Ovary (tissue), 9 donors: ENCODE results near the gene ARPC1B. TPM values are rescaled to one million over a fixed set of nuclear protein-coding genes. Genes with fewer than 3 reads are reported as not detected.

Experiments used
- DNase-seq, 5 donors: peaks; one replicate each; pipeline ENCODE4 v3.0.0-alpha.2; 2019 to 2020
- H3K27ac ChIP-seq, 2 donors: fragments of 200-600 bp; one replicate each; pipeline versions ENCODE4 v1.5.1 to v1.8.0; 2019 to 2022
- H3K27me3 ChIP-seq: fragments of 200-600 bp; one replicate; pipeline ENCODE4 v1.8.0; 2022
- H3K36me3 ChIP-seq: fragments of 200-600 bp; sonication (generic); one replicate; pipeline ENCODE4 v1.5.1; 2019
- H3K4me1 ChIP-seq: one replicate; pipeline ENCODE4 v1.8.1; 2013; ENCODE audit warnings: mild to moderate bottlenecking, moderate library complexity; ENCODE audit not compliant: insufficient read depth
- H3K4me3 ChIP-seq: fragments of 200-600 bp; sonication (generic); one replicate; pipeline ENCODE4 v1.5.1; 2017
- H3K9me3 ChIP-seq, 2 donors: fragments of 200-600 bp in 1 of 2; sonication (generic) in 1 of 2; one replicate each; pipeline versions ENCODE4 v1.5.1 to v1.8.1; 2013 to 2019; ENCODE audit warnings: mild to moderate bottlenecking in 1 of 2, moderate library complexity in 1 of 2
- CTCF ChIP-seq, 3 donors: fragments of 450-650 bp in 2 of 3; fragments of 200-600 bp in 1 of 3; IDR thresholded peaks; one replicate each; pipeline versions ENCODE4 v1.5.1 to v1.8.0; 2016 to 2022; ENCODE audit warnings: antibody characterized with exemption in 3 of 3, mild to moderate bottlenecking in 1 of 3
- EP300 ChIP-seq: sonication (generic); formaldehyde crosslinking; IDR thresholded peaks from one replicate; pipeline ENCODE4 v1.6.1; 2017; ENCODE audit warnings: antibody characterized with exemption
- POLR2A ChIP-seq: fragments of 450-650 bp; IDR thresholded peaks from one replicate; pipeline ENCODE4 v1.6.1; 2017; ENCODE audit warnings: antibody characterized with exemption, mild to moderate bottlenecking, moderate library complexity
- WGBS, 3 donors: extraction: QIAGEN DNeasy Blood & Tissue Kit in 1 of 3; methylation state at CpG; one replicate each; pipeline versions ENCODE4 v1.1.5 to v1.1.7; 2013 to 2017; 5-methylcytosine and 5-hydroxymethylcytosine counted together
- intact Hi-C, 4 donors: fragments of 100-400 bp; cut with DNase I; formaldehyde crosslinking; loops; one replicate each; pipeline versions ENCODE4 v1.11.0 to v1.15.1; 2022 to 2023
- polyA plus RNA-seq, 2 donors: library from polyadenylated mRNA; stranded (reverse); fragments of 200-250 nt in 1 of 2; fragments of 350-450 nt in 1 of 2; fragmentation: Illumina TruSeq in 1 of 2; extraction: RNeasy Lipid Tissue Mini Kit (QIAGEN cat#74804) in 1 of 2; gene quantifications; one replicate each; pipeline ENCODE4 v1.2.3, GENCODE V29; 2013 to 2014
- total RNA-seq, 7 donors: library from RNA; depleted of rRNA in 2 of 7; stranded (reverse); fragments of >200 nt in 2 of 7; fragmentation: NEBNext Ultra II Directional in 3 of 7; extraction: Animal tissue kit (Norgen Biotek cat#: 25700) in 3 of 7; gene quantifications; one replicate each; pipeline versions ENCODE4 v1.1.0 to v1.2.4, GENCODE V29; 2016 to 2023
- donor health status: DM: no; HTN: no; CAD: no; lungs with moderate emphysema.
- donor health status: DM: no; HTN: no; CAD: no.
- donor health status: Bipolar disorder and iron deficiency.
- donor health status: DM: yes; HTN: yes; CAD: no.
- donor health status: DM: no; HTN: no; CAD: no.
- donor health status: DM: yes; HTN: yes; CAD: no.

ARPC1B gene
- total and polyA plus RNA-seq, 9 donors, result 24.2 to 82.5 (median 56.1) TPM

- TF ChIP-seq CTCF (IDR thresholded peaks at IDR 0.05) (no peak), EP300 (no peak), POLR2A (no peak)
- Histone ChIP-seq H3K27ac (no peak overlapping the region), H3K36me3 (no peaks in the 10 kb centered on the region), H3K27me3 (no peaks in the 10 kb centered on the region), H3K9me3 (no peaks in the 10 kb centered on the region), H3K4me1 (no peaks in the 10 kb centered on the region), H3K4me3 (no peak overlapping the region)
- WGBS, 3 donors, result 84 to 89% (median 84%) methylated on average over 29 of the region's 29 CpGs
- intact Hi-C loops, result no loop called here
- DNase-seq, result no peak
These were observed 44.9 kb downstream of the ARPC1B start for GRCh38 chr7:99419323-99420021.

- Histone ChIP-seq H3K27me3 (no peaks in the 10 kb centered on the region), H3K4me1 (no peaks in the 10 kb centered on the region), H3K4me3 (no peak overlapping the region), H3K36me3 (no peaks in the 10 kb centered on the region), H3K9me3 (no peaks in the 10 kb centered on the region), H3K27ac (no peak overlapping the region)
- TF ChIP-seq POLR2A (no peak), EP300 (no peak), CTCF (IDR thresholded peaks at IDR 0.05) (no peak)
- intact Hi-C loops, result no loop called here
- 81 to 86% (median 84%) methylated on average over 5 of the region's 5 CpGs for WGBS, 3 donors
- DNase-seq, result no peak
These were observed 45.7 kb downstream of the ARPC1B start for GRCh38 chr7:99420213-99420612.

- WGBS, 3 donors, result 74 to 77% (median 75%) methylated on average over 7 of the region's 7 CpGs
- Histone ChIP-seq H3K27ac (no peak overlapping the region), H3K27me3 (no peaks in the 10 kb centered on the region), H3K4me1 (no peaks in the 10 kb centered on the region), H3K9me3 (no peaks in the 10 kb centered on the region), H3K4me3 (no peak overlapping the region), H3K36me3 (no peaks in the 10 kb centered on the region)
- intact Hi-C loops, result no loop called here
- TF ChIP-seq CTCF (IDR thresholded peaks at IDR 0.05) (no peak), POLR2A (no peak), EP300 (no peak)
- DNase-seq, result no peak
These were observed 46.5 kb downstream of the ARPC1B start for GRCh38 chr7:99420986-99421385.

- no peak for DNase-seq
- no peaks in the 10 kb centered on the region for H3K9me3 ChIP-seq
- 81 to 88% (median 84%) methylated on average over 11 of the region's 11 CpGs for WGBS, 3 donors
- H3K27me3 ChIP-seq, result no peaks in the 10 kb centered on the region
- no peaks in the 10 kb centered on the region for H3K36me3 ChIP-seq
- no peak overlapping the region for H3K27ac ChIP-seq
- TF ChIP-seq EP300 (no peak), POLR2A (no peak), CTCF (IDR thresholded peaks at IDR 0.05) (no peak)
- H3K4me1 ChIP-seq, result no peaks in the 10 kb centered on the region
- no peak overlapping the region for H3K4me3 ChIP-seq
- intact Hi-C loops, result no loop called here
These were observed 47.7 kb downstream of the ARPC1B start for GRCh38 chr7:99422186-99422585.
